ENCODE results near the gene CXXC5.

CXXC5 gene

DNA sequence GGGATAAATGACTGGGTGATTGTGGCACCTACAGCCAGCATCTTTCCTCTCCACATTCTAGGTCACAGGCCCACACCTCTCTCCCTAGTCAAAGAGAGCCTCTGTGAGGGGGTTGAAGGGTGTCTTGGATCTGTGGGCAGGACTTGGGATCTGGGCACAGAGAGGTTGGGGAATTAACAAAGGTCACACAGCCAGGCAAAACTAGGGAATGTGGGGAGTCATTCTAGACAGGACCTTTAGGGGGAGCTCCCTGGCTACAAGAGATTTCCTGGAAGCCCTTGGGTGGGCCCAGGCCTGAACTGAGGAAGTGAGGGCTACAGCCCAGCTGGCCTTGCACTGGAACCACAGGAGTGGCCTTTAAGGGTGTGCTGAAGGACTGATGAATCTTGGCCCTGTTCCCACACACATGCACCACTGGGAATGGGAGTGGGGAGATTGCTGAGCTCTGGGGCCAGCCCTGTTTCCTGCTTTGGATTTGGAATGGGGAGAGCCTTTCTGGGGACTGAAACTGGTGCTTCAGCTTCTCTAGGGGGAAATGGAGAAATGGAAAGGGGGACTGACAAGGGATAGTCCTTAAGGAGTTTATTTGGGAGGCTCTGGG is 12.4 kb upstream of the CXXC5 start:
- ATAC-seq (no peak), DNase-seq (peak in 1 of 2 donors; percentile 18)
- H3K9me3 Mint-ChIP-seq, result no peaks in the 10 kb centered on the region
- H3K27ac Mint-ChIP-seq, result peak overlapping the region; percentile 49 to 95
- no peaks in the 10 kb centered on the region for H3K27me3 Mint-ChIP-seq
- peak overlapping the region; percentile 65 to 82 for H3K4me3 Mint-ChIP-seq
- H3K4me1 Mint-ChIP-seq, result peaks cover 65% of the 10 kb centered on the region

GRCh38 chr5:139636207-139636792 is 11.8 kb upstream of the CXXC5 start:
- peak; percentile 74 to 87 for DNase-seq
- H3K27me3 Mint-ChIP-seq, result no peaks in the 10 kb centered on the region
- peaks cover 65% of the 10 kb centered on the region for H3K4me1 Mint-ChIP-seq

DNA sequence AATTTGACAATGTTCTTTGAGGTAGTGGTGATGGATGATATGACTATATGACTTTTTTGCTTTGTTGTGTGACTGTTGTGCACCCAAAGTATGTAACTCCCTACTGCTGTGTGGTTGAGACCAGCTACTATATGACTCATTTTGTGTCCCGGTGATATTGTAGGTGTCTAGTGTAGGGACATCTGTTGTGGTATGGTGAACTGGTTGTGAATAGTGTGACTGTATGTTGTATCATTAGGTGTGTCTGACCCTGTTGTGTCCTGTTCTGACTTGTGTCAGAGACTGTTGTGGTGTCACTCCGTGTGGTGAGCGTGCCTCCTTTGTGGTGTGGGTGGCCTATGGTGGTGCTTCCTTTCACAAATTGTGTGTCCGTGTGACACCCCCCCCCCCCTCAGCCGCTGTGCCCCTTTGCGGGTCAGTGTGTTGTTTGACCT is 11.2 kb upstream of the CXXC5 start:
- H3K4me1 Mint-ChIP-seq, result peaks cover 71% of the 10 kb centered on the region
- no peaks in the 10 kb centered on the region for H3K27me3 Mint-ChIP-seq
- DNase-seq (peak in 1 of 2 donors; percentile 65), ATAC-seq (peak; percentile 83)
- peak overlapping the region in 1 of 2 donors; percentile 49 for H3K27ac Mint-ChIP-seq
- peak overlapping the region; percentile 65 to 82 for H3K4me3 Mint-ChIP-seq
- H3K9me3 Mint-ChIP-seq, result no peaks in the 10 kb centered on the region

More at GRCh38 chr5:139636207-139636792, 11.8 kb upstream of the CXXC5 start:
- H3K4me3 Mint-ChIP-seq, result peak overlapping the region; percentile 65 to 82
- peak; percentile 83 for ATAC-seq
- H3K27ac Mint-ChIP-seq, result peak overlapping the region; percentile 49 to 95
- H3K9me3 Mint-ChIP-seq, result no peaks in the 10 kb centered on the region

DNA sequence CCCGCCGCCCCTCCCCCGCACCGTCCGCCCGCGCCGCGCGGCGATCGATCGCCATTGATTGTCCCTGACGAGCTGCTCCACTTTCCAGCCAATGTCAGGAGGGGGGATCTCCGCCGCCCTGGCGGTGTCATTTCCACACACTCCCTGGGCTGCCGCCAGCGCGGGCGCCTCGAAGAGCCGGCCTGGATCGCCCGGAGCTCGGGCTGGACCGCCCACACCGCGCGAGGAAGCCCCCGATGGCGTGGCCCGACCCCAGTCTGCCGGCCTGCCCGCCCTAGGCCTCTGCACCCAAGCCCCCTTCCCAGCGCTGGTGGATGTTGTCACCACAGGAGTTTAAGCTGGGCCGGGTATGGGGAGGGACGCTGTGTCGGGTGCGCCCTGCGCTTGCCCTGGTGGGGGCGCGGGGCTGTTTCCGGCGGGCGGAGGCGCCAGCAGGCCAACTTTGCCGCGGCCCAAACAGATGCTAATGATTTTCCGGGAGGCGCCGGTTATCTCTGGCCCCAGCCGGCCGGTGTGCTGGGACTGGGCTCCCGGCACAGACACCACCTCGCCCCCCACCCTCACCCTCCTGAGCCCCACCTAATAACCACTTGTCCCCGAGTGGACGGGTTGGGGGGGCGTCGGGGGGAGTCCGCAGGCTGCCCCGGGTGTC is 10.6 kb upstream of the CXXC5 start:
- Mint-ChIP-seq H3K4me3 (peak overlapping the region; percentile 65 to 82), H3K4me1 (peaks cover 70% of the 10 kb centered on the region)
- peak; percentile 71 to 72 for DNase-seq

DNA sequence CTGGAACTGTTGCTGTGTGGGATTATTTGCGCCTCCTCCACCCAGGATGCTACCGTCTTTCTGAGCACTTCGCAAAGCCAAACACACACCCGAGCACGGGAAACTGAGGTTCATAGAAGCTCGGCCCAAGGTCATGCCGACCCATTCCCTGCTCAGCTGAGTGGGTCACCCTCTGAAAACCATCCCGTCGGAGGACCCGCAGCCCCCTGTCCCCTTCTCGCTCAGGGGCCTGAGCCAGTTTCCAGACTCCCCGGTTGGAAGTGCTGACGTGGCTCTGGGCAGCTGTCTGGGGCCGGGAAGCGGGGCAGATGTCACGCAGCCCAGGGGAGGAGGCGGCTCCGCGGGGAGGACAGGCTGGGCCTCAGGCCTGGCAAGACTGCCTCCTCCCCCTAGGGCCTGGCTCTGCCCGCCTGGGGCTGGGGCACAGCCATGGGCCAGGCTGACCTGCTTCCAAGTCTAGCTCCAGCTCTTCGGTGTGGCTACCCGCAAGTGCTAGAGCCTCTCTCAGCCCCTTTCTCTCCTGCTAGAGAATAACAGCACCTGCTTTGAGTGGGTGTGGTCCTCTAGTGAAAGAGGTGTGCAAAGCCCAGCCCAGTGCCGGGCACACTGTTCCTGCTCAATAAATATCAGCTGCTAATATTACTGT is 9.9 kb upstream of the CXXC5 start:
- H3K27me3 Mint-ChIP-seq, result peaks cover under 1% of the 10 kb centered on the region
- H3K27ac Mint-ChIP-seq, result peak overlapping the region in 1 of 2 donors; percentile 71
- H3K9me3 Mint-ChIP-seq, result no peaks in the 10 kb centered on the region
- H3K4me1 Mint-ChIP-seq, result peaks cover 66% of the 10 kb centered on the region
- ATAC-seq, result no peak
- peak; percentile 15 to 16 for DNase-seq
- H3K4me3 Mint-ChIP-seq, result peak overlapping the region; percentile 41 to 82

More for the DNA sequence above, 10.6 kb upstream of the CXXC5 start:
- H3K9me3 Mint-ChIP-seq, result no peaks in the 10 kb centered on the region
- no peaks in the 10 kb centered on the region for H3K27me3 Mint-ChIP-seq
- ATAC-seq, result peak; percentile 41
- H3K27ac Mint-ChIP-seq, result peak overlapping the region in 1 of 2 donors; percentile 71

- ATAC-seq, result no peak
- Mint-ChIP-seq H3K27ac (peak overlapping the region in 1 of 2 donors; percentile 29), H3K4me1 (peaks cover 65% of the 10 kb centered on the region), H3K27me3 (peaks cover 8% of the 10 kb centered on the region), H3K4me3 (no peak overlapping the region), H3K9me3 (no peaks in the 10 kb centered on the region)
- peak in 1 of 2 donors; percentile 8 for DNase-seq
Observed at GRCh38 chr5:139638736-139639618, 9.2 kb upstream of the CXXC5 start.

- no peaks in the 10 kb centered on the region for H3K9me3 Mint-ChIP-seq
- ATAC-seq (no peak), DNase-seq (peak; percentile 3 to 10)
- no peak overlapping the region for H3K4me3 Mint-ChIP-seq
- peaks cover 14% of the 10 kb centered on the region for H3K27me3 Mint-ChIP-seq
- H3K4me1 Mint-ChIP-seq, result peaks cover 62% of the 10 kb centered on the region
- peak overlapping the region in 1 of 2 donors; percentile 43 for H3K27ac Mint-ChIP-seq
Observed at GRCh38 chr5:139639619-139640380, 8.3 kb upstream of the CXXC5 start.

- H3K27me3 Mint-ChIP-seq, result peaks cover 22% of the 10 kb centered on the region
- peaks cover 55% of the 10 kb centered on the region for H3K4me1 Mint-ChIP-seq
- H3K27ac Mint-ChIP-seq, result peak overlapping the region in 1 of 2 donors; percentile 43
- H3K9me3 Mint-ChIP-seq, result no peaks in the 10 kb centered on the region
- ATAC-seq (no peak), DNase-seq (peak; percentile 3 to 6)
- no peak overlapping the region for H3K4me3 Mint-ChIP-seq
Observed at GRCh38 chr5:139640421-139641115, 7.6 kb upstream of the CXXC5 start.

DNA sequence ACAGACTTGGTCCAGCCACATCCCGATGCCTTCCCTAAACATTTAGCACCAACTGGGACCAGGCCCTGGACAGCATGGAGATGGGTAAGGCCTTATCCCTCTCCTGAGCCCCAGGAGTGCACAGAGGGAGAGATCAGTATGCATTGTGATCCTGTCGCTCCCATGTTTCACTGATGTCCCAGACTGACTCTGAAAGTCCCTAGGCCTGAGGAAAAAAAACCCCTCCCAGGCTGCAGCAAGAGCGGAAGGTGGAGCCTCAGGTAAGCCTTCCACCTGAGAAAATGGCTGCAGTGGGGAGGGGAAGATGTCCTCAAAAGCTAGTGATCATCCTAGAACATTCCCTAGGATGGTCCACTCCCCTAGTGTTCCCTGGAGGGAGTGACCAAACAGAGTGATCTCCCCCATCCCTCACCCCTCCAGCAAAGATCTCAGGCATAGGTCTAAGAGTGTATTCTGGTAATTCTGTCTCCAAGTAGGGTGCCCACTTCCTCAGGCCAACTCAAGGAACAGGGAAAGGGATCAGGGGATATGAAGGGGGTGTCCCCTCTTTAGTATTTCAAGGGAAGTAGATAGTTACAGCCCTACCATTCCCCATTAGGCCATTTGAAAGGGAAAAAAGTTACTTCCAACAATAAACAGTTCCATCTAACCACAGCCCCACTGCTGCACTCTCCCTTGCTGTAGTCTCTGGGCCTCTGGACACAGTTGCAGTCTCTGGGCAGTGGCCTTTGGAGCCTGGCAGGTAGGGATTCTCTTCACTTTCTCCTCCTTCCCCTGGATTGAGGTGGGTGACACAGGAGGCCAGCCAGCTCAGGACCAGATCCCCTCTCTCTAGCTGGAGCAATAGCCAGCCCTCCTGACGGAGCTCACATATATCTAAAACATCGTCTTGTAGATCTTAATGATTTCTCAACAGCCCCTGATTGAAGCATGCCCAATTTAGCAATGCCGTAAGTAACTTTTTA is 6.8 kb upstream of the CXXC5 start:
- H3K9me3 Mint-ChIP-seq, result no peaks in the 10 kb centered on the region
- peaks cover 30% of the 10 kb centered on the region for H3K27me3 Mint-ChIP-seq
- no peak overlapping the region for H3K4me3 Mint-ChIP-seq
- no peak overlapping the region for H3K27ac Mint-ChIP-seq
- DNase-seq, result peak in 1 of 2 donors; percentile 7
- peaks cover 46% of the 10 kb centered on the region for H3K4me1 Mint-ChIP-seq
- ATAC-seq, result no peak

DNA sequence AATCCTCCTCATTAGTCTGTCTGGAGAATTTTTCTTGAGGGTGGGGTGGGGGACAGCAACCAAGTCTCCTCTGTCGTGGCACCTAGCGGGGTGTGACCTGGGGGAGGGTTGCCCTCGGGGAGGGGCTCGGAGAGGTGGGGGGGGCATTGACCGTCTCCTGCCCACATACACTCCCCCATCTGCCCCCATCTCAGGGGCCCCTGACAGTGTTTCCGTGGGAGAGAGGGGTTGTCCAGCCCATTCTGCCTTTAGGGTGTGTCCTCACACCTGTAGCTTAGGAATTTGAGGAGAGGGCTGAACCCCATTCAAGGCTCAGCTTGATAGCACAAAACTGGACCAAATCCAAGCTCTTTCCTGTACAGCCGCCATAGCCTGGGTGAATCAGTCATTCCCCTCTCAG is 5.9 kb upstream of the CXXC5 start:
- no peak overlapping the region for H3K27ac Mint-ChIP-seq
- DNase-seq, result no peak
- H3K4me1 Mint-ChIP-seq, result peaks cover 39% of the 10 kb centered on the region
- no peaks in the 10 kb centered on the region for H3K9me3 Mint-ChIP-seq
- H3K4me3 Mint-ChIP-seq, result no peak overlapping the region
- peaks cover 38% of the 10 kb centered on the region for H3K27me3 Mint-ChIP-seq
- no peak for ATAC-seq

- Mint-ChIP-seq H3K4me1 (peaks cover 37% of the 10 kb centered on the region), H3K27ac (no peak overlapping the region), H3K9me3 (no peaks in the 10 kb centered on the region), H3K4me3 (no peak overlapping the region), H3K27me3 (peaks cover 47% of the 10 kb centered on the region)
- ATAC-seq (no peak), DNase-seq (peak in 1 of 2 donors; percentile 2)
Observed at GRCh38 chr5:139642891-139643871, 5.0 kb upstream of the CXXC5 start.

DNA sequence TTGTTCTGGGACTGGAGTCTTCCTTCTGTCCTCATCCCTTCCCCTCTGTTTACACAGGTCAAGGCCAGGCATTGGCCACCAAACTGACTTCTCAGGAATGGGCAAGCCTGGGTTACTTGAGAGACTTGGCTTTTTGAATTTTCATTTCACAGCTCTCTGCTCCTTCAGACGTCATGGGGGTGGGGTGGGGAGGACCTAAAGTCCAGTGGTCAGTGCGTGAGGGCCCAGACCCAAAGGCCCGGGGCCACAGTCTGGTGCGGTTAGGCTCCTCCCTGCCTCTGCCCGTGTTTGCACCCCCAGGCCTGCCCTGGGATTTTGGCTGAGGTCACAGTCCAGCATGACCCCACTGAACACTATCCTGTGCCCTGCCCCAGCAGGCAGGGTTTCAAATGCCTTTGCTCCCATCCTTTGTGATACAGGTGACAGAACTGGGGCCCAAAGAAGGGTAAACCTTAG is 4.1 kb upstream of the CXXC5 start:
- Mint-ChIP-seq H3K4me1 (peaks cover 30% of the 10 kb centered on the region), H3K27ac (no peak overlapping the region), H3K27me3 (peaks cover 47% of the 10 kb centered on the region), H3K9me3 (no peaks in the 10 kb centered on the region), H3K4me3 (no peak overlapping the region)
- DNase-seq (no peak), ATAC-seq (no peak)
